Measurements from ENCODE around the gene IL18. TPM values are rescaled to one million over a fixed set of nuclear protein-coding genes. Genes with fewer than 3 reads are reported as not detected.
"Not testable (repeated sequence)": the region's sequence is repeated elsewhere in the genome, so short reads cannot be mapped to it uniquely, and the experiment has no call there.

The IL18 gene
- total RNA-seq (2014; rRNA removed; shearing (Covaris generic)), result not detected in 2 replicates

GRCh38 chr11:112163875-112164685 is at the start of gene IL18:
Gene IL18 (minus strand): TSS chr11:112164094. CDS start chr11:112155053, 9,041 bp downstream.
- no peak for DNase-seq (ENCODE audit: low read depth)

- DNase-seq (ENCODE audit: low read depth), result no peak
Observed at GRCh38 chr11:112212710-112213109, 48.8 kb upstream of the IL18 start.

- DNase-seq (ENCODE audit: low read depth), result no peak
Observed at GRCh38 chr11:112212290-112212689, 48.4 kb upstream of the IL18 start.

- no peak for DNase-seq (ENCODE audit: low read depth)
Observed at GRCh38 chr11:112211536-112211935, 47.6 kb upstream of the IL18 start.

GRCh38 chr11:112210890-112211289 is 47.0 kb upstream of the IL18 start:
- DNase-seq (ENCODE audit: low read depth), result no peak

DNA sequence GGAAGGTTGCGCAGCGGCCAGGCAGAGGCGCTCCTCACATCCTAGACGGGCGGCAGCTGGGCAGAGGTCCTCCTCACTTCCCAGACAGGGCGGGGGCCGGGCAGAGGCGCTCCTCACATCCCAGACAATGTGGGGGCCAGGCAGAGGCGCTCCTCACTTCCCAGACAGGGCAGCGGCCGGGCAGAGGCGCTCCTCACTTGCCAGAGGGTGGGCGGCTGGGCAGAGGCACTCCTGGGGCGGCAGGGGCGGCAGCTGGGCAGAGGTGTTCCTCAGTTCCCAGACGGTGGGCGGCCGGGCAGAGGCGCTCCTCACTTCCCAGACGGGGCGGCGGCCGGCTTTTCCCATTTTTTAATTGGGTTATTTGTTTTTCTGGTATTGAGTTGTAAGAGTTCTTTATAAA is 42.2 kb upstream of the IL18 start:
- no peak for DNase-seq (ENCODE audit: low read depth)

DNA sequence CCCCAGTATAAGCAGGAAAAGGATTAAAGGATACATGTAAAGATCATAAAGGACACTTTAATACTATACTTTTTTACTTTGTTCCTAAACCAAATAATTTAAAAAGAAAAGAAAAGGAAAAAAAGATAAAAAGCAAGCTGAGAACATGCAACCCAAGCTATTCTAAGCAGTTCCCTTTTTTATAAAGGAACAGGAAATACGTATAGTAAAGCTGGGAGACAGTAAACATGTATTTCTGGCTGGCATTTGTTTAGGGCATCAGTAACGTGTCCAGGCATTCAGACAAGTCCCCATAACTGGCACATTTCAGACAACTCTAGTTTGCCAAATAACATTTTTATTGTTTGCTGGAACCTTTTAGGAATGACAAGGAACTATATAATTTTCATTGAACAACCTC is 36.4 kb upstream of the IL18 start:
- DNase-seq (ENCODE audit: low read depth), result no peak

- not testable (repeated sequence) for DNase-seq (ENCODE audit: low read depth)
Observed at GRCh38 chr11:112199101-112199500, 35.2 kb upstream of the IL18 start.

DNA sequence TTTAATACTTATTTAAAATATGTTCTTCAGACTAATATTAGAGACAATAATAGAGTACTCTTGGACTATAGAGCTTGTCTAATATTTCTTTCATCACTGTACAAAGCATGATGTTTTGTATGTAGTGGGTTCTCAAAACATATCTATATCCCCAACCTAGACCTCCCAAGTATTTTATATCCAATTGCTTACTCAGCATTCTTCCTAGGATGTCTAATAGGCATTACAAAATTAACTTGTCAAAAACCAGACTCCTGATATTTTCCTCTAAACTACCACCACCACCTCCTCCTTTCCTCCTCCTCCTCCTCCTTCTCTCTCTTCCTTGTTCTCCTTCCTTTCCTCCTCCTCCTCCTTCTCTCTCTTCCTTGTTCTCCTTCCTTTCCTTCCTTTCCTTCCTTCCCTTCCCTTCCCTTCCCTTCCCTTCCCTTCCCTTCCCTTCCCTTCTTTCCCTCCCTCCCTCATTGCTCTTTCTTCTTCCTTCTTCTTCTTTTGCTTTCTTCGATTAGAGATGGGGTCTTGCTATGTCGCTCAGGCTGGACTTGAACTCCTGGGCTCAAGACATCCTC is 32.7 kb upstream of the IL18 start:
- DNase-seq (ENCODE audit: low read depth), result no peak

- no peak for DNase-seq (ENCODE audit: low read depth)
Observed at GRCh38 chr11:112195951-112196351, 32.1 kb upstream of the IL18 start.

- DNase-seq (ENCODE audit: low read depth), result peak; percentile 11
Observed at GRCh38 chr11:112195113-112195512, 31.2 kb upstream of the IL18 start.

- no peak for DNase-seq (ENCODE audit: low read depth)
Observed at GRCh38 chr11:112186304-112186703, 22.4 kb upstream of the IL18 start.

DNA sequence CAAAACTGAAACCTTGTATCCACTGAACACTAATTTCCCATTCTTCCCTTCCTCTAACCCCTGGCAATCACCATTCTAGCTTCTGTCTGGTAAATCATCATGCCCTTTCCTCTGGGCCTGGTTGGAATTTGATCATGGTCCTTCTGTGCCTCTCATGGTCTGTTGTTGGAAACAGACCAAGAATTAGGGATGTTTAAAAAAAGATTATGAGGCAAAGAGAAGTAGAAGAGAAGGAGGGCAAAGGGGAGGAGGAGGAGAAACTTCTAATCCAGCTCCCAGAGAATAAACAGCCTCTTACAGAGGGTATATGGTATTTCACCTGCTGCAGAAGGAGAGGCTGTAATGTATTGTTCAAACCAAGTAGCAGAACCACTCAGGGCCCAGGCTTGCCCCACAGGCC is 22.0 kb upstream of the IL18 start:
- DNase-seq (ENCODE audit: low read depth), result no peak

DNA sequence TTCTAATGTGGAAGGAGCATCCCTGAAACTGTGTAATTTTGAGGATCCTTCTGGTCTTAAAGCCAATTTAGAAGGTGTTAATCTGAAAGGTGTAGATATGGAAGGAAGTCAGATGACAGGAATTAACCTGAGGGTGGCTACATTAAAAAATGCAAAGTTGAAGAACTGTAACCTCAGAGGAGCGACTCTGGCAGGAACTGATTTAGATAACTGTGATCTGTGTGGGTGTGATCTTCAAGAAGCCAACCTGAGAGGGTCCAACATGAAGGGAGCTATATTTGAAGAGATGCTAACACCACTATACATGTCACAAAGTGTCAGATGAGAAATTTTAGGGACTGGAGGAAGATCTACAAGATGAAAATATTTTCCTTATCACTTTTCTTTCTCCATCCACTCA is 19.0 kb upstream of the IL18 start:
- DNase-seq (ENCODE audit: low read depth), result no peak

DNA sequence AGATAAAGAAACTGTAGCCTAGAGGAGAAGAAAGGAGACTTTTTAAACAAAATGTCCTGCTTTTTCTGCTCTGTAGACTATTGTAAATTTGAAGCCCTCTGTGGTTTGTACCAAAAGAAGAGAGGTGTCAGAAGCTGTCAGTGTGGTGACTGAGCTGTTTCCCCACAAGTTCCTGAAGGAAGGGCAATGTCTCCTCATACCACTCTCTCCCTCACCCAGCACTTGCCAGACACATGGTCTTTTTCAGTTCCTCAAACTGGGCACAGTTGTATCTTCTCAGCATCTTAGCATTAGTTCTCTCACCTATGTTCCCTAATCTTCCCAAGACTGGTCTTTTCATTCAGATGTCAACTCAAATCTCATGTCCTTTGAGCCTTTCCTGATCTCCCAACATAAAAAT is 15.7 kb upstream of the IL18 start:
- DNase-seq (ENCODE audit: low read depth), result no peak

- no peak for DNase-seq (ENCODE audit: low read depth)
Observed at GRCh38 chr11:112178936-112179335, 15.0 kb upstream of the IL18 start.

DNA sequence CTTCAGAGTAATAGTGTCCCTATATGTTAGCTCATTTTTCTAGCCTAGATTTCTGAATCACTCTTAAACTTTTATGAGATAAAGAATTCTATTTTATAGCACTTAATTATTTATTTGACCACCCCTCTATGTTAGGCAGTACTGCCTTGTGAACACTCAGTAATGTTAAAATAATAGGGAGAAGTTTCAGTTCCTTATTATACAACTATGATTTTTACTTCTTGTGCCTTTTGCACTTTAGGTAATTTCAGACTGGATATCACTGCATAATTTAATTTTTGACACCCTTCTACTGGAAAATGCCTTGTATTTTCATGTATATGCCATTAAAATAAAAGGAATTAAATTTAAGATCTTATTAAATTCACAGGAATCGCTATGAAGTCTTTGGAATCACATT is 14.5 kb upstream of the IL18 start:
- no peak for DNase-seq (ENCODE audit: low read depth)

DNA sequence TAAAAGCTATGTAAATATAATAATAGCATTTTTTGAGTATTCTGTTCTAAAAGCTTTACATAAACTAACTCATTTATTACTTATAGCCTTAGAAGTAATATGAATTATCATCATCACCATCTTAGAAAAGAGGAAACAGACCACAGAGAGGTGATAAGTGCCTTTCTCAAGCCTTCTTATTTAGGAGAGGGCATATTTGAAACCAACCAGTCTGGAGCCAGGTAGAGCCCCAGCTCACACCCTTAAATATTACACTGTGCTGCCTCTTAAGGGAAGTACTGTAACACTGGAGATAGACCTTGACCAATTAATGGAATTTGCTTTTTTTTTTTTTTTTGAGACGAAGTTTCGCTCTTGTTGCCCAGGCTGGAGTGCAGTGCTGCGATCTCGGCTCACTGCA is 13.7 kb upstream of the IL18 start:
- no peak for DNase-seq (ENCODE audit: low read depth)

DNA sequence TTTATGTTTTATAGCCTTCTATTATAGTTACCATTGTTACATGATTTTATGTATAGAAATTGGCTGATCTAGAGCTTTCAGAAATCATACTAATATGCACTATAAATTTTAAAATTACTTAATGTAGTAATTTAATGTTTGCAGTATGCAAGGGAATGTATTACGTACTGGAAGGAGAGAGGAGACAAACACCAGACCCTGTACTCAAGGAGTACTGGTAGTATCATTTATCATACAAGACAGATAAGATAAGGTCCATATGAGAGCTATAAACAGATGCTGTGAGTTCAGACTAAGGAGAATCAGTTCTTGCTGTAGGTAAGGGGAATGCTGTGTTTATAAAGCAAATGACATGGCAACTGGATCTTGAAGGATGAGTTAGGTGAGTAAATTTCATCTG is 12.2 kb upstream of the IL18 start:
- no peak for DNase-seq (ENCODE audit: low read depth)

DNA sequence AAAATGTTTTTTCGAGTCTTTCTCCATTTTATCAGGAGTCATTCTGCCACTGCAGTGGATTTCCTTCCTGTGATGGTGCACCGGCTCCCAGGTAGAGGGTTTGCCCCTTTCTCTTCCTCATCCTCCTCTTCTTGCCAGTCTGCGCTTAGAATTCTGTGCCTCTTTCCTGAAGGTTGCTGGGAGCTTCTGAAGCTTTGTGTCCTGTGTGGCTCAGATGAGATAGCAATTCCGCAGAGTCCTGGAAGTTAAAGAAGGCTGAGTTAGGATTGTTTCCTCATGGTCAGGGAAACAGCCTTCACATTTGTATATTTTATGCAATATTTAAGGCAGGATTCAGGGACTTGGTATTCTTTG is 11.7 kb upstream of the IL18 start:
- no peak for DNase-seq (ENCODE audit: low read depth)

DNA sequence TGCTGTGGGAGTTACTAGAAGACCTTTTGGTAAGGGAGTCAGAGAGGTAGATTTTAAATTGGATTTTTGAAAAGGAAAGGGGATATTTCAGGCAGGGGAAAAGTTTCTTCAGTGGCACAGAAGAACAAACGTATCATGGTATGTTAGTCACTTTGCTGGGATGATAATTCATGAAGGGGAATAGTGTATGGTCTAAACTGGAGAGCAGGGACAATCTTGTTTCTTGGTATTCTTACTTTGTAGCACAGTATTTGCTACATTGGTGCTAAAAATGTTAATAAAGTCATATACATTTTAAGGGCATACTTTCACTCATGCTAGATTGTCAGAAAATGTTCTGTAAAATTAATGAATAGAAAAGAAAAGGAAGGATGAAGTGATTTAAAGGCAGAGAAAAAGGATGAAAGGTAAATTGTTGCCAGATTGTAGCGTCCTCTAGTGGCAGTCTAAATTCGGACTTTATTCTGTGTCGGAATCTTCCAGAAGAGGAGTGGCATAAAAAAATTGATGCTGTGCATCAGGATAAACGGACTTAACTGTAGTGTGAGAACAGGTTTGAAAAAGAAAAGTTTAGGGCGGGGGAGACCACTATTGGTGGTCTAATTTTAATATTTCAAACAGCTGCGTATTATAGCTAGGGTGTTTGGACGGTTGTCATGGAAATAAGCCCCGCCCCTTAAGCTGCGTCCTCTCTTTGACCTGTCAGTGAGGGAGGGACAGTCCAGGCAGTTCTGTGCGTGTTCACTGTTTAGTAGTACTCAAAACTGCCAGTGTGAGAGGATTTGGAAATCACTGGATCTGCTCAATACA is 11.1 kb upstream of the IL18 start, which contains the start of gene BCO2:
Gene BCO2, plus strand, starts transcription at position 724 of the 810 bp plus-strand sequence. CDS start 90 bp downstream, outside the sequence.
- DNase-seq (ENCODE audit: low read depth), result peak; percentile 79

DNA sequence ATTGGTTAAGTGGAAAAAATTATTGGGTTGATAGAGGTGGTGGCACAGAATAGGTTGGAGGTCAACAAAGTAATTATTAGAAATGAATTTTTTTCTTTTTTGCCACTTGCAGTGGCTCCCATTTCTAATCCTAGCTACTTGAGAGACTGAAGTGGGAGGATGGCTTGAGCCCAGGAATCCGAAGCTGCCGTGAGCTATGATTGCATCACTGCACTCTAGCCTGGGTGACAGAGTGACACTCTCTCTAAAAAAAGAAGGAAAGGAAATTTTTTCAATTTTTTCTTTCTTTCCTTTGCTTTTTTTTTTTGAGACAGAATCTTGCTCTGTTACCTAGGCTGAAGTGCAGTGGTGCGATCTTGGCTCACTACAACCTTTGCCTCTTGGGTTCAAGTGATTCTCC is 9.3 kb upstream of the IL18 start:
- peak; percentile 17 for DNase-seq (ENCODE audit: low read depth)
